ENCODE results near the gene ACVR1B. TPM values are rescaled to one million over a fixed set of nuclear protein-coding genes. Genes with fewer than 3 reads are reported as not detected.

Gene ACVR1B
- total and polyA plus RNA-seq, 4 donors, result 16.1 to 50.5 (median 37.8) TPM

- H3K27me3 ChIP-seq (ENCODE audit: control insufficient read depth, insufficient read depth, low read length), result no peaks in the 10 kb centered on the region
- no peaks in the 10 kb centered on the region for H3K9me3 ChIP-seq (ENCODE audit: control insufficient read depth, insufficient read depth, low read length)
- peaks cover 52% of the 10 kb centered on the region for H3K4me1 ChIP-seq (ENCODE audit: control insufficient read depth, insufficient read depth, low read length)
- WGBS (ENCODE audit: insufficient coverage), result no CpG with 5 or more reads among the region's 2 CpGs
- H3K27ac ChIP-seq (ENCODE audit: low read depth, low read length), result peak overlapping the region; percentile 83
- H3K4me3 ChIP-seq (ENCODE audit: low read depth, low read length), result no peak overlapping the region
- H3K36me3 ChIP-seq (ENCODE audit: control insufficient read depth, insufficient read depth, low read length), result no peaks in the 10 kb centered on the region
- DNase-seq (ENCODE audit: low read depth in 4 of 6, low spot score in 6 of 6), result no peak
Observed at GRCh38 chr12:52035926-52036325, 84.4 kb downstream of the ACVR1B start.

- Histone ChIP-seq H3K4me3 (ENCODE audit: low read depth, low read length) (peak overlapping the region; percentile 42), H3K27me3 (ENCODE audit: control insufficient read depth, insufficient read depth, low read length) (no peaks in the 10 kb centered on the region), H3K4me1 (ENCODE audit: control insufficient read depth, insufficient read depth, low read length) (peaks cover 57% of the 10 kb centered on the region), H3K36me3 (ENCODE audit: control insufficient read depth, insufficient read depth, low read length) (peaks cover 5% of the 10 kb centered on the region), H3K9me3 (ENCODE audit: control insufficient read depth, insufficient read depth, low read length) (no peaks in the 10 kb centered on the region), H3K27ac (ENCODE audit: low read depth, low read length) (peak overlapping the region; percentile 83)
- 9% methylated on average over 53 of the region's 53 CpGs for WGBS (ENCODE audit: insufficient coverage)
- peak in 2 of 6 donors; percentile 83 to 92 for DNase-seq (ENCODE audit: low read depth in 4 of 6, low spot score in 6 of 6)
Observed at GRCh38 chr12:52036587-52037171, 85.2 kb downstream of the ACVR1B start.

- Histone ChIP-seq H3K27ac (ENCODE audit: low read depth, low read length) (peak overlapping the region; percentile 57), H3K36me3 (ENCODE audit: control insufficient read depth, insufficient read depth, low read length) (peaks cover 12% of the 10 kb centered on the region), H3K4me1 (ENCODE audit: control insufficient read depth, insufficient read depth, low read length) (peaks cover 56% of the 10 kb centered on the region), H3K9me3 (ENCODE audit: control insufficient read depth, insufficient read depth, low read length) (no peaks in the 10 kb centered on the region), H3K27me3 (ENCODE audit: control insufficient read depth, insufficient read depth, low read length) (no peaks in the 10 kb centered on the region), H3K4me3 (ENCODE audit: low read depth, low read length) (peak overlapping the region; percentile 73)
- DNase-seq (ENCODE audit: low read depth in 4 of 6, low spot score in 6 of 6), result peak in 2 of 6 donors; percentile 61 to 66
- under 1% methylated on average over 59 of the region's 59 CpGs for WGBS (ENCODE audit: insufficient coverage)
Observed at GRCh38 chr12:52037248-52037861, 85.9 kb downstream of the ACVR1B start.

- peaks cover 57% of the 10 kb centered on the region for H3K4me1 ChIP-seq (ENCODE audit: control insufficient read depth, insufficient read depth, low read length)
- peaks cover 23% of the 10 kb centered on the region for H3K36me3 ChIP-seq (ENCODE audit: control insufficient read depth, insufficient read depth, low read length)
- 80% methylated on average over 6 of the region's 6 CpGs for WGBS (ENCODE audit: insufficient coverage)
- no peak for DNase-seq (ENCODE audit: low read depth in 4 of 6, low spot score in 6 of 6)
- H3K9me3 ChIP-seq (ENCODE audit: control insufficient read depth, insufficient read depth, low read length), result no peaks in the 10 kb centered on the region
- H3K4me3 ChIP-seq (ENCODE audit: low read depth, low read length), result no peak overlapping the region
- H3K27ac ChIP-seq (ENCODE audit: low read depth, low read length), result no peak overlapping the region
- H3K27me3 ChIP-seq (ENCODE audit: control insufficient read depth, insufficient read depth, low read length), result no peaks in the 10 kb centered on the region
Observed at GRCh38 chr12:52038447-52038846, 86.9 kb downstream of the ACVR1B start.

GRCh38 chr12:52041035-52041434, 89.5 kb downstream of the ACVR1B start:
- no CpG with 5 or more reads among the region's 3 CpGs for WGBS (ENCODE audit: insufficient coverage)
- peaks cover 65% of the 10 kb centered on the region for H3K4me1 ChIP-seq (ENCODE audit: control insufficient read depth, insufficient read depth, low read length)
- H3K9me3 ChIP-seq (ENCODE audit: control insufficient read depth, insufficient read depth, low read length), result no peaks in the 10 kb centered on the region
- H3K36me3 ChIP-seq (ENCODE audit: control insufficient read depth, insufficient read depth, low read length), result peaks cover 45% of the 10 kb centered on the region
- DNase-seq (ENCODE audit: low read depth in 4 of 6, low spot score in 6 of 6), result no peak
- H3K27ac ChIP-seq (ENCODE audit: low read depth, low read length), result no peak overlapping the region
- H3K27me3 ChIP-seq (ENCODE audit: control insufficient read depth, insufficient read depth, low read length), result no peaks in the 10 kb centered on the region
- H3K4me3 ChIP-seq (ENCODE audit: low read depth, low read length), result no peak overlapping the region

- Histone ChIP-seq H3K27me3 (ENCODE audit: control insufficient read depth, insufficient read depth, low read length) (no peaks in the 10 kb centered on the region), H3K4me1 (ENCODE audit: control insufficient read depth, insufficient read depth, low read length) (peaks cover 60% of the 10 kb centered on the region), H3K27ac (ENCODE audit: low read depth, low read length) (peak overlapping the region; percentile 52), H3K9me3 (ENCODE audit: control insufficient read depth, insufficient read depth, low read length) (no peaks in the 10 kb centered on the region), H3K4me3 (ENCODE audit: low read depth, low read length) (no peak overlapping the region), H3K36me3 (ENCODE audit: control insufficient read depth, insufficient read depth, low read length) (peaks cover 48% of the 10 kb centered on the region)
- WGBS (ENCODE audit: insufficient coverage), result 52% methylated on average over 5 of the region's 6 CpGs
- DNase-seq (ENCODE audit: low read depth in 4 of 6, low spot score in 6 of 6), result peak in 1 of 6 donors; percentile 70
Observed at GRCh38 chr12:52041695-52042123, 90.2 kb downstream of the ACVR1B start.

- DNase-seq (ENCODE audit: low read depth in 4 of 6, low spot score in 6 of 6), result no peak
- no peak overlapping the region for H3K4me3 ChIP-seq (ENCODE audit: low read depth, low read length)
- WGBS (ENCODE audit: insufficient coverage), result 71% methylated on average over 4 of the region's 8 CpGs
- H3K36me3 ChIP-seq (ENCODE audit: control insufficient read depth, insufficient read depth, low read length), result peaks cover 55% of the 10 kb centered on the region
- H3K4me1 ChIP-seq (ENCODE audit: control insufficient read depth, insufficient read depth, low read length), result peaks cover 52% of the 10 kb centered on the region
- no peaks in the 10 kb centered on the region for H3K9me3 ChIP-seq (ENCODE audit: control insufficient read depth, insufficient read depth, low read length)
- no peak overlapping the region for H3K27ac ChIP-seq (ENCODE audit: low read depth, low read length)
- no peaks in the 10 kb centered on the region for H3K27me3 ChIP-seq (ENCODE audit: control insufficient read depth, insufficient read depth, low read length)
Observed at GRCh38 chr12:52042706-52043385, 91.3 kb downstream of the ACVR1B start.

GRCh38 chr12:52043386-52044212, 92.1 kb downstream of the ACVR1B start:
- DNase-seq (ENCODE audit: low read depth in 4 of 6, low spot score in 6 of 6), result no peak
- no peaks in the 10 kb centered on the region for H3K27me3 ChIP-seq (ENCODE audit: control insufficient read depth, insufficient read depth, low read length)
- peaks cover 55% of the 10 kb centered on the region for H3K36me3 ChIP-seq (ENCODE audit: control insufficient read depth, insufficient read depth, low read length)
- H3K4me3 ChIP-seq (ENCODE audit: low read depth, low read length), result no peak overlapping the region
- no peaks in the 10 kb centered on the region for H3K9me3 ChIP-seq (ENCODE audit: control insufficient read depth, insufficient read depth, low read length)
- H3K4me1 ChIP-seq (ENCODE audit: control insufficient read depth, insufficient read depth, low read length), result peaks cover 45% of the 10 kb centered on the region
- WGBS (ENCODE audit: insufficient coverage), result 73% methylated on average over 16 of the region's 21 CpGs
- peak overlapping the region; percentile 15 for H3K27ac ChIP-seq (ENCODE audit: low read depth, low read length)

- WGBS (ENCODE audit: insufficient coverage), result 74% methylated on average over 12 of the region's 18 CpGs
- DNase-seq (ENCODE audit: low read depth in 4 of 6, low spot score in 6 of 6), result no peak
Observed at GRCh38 chr12:52044292-52044983, 92.9 kb downstream of the ACVR1B start.

More at GRCh38 chr12:52044292-52044983, 92.9 kb downstream of the ACVR1B start:
- Histone ChIP-seq H3K9me3 (ENCODE audit: control insufficient read depth, insufficient read depth, low read length) (no peaks in the 10 kb centered on the region), H3K27ac (ENCODE audit: low read depth, low read length) (peak overlapping the region; percentile 15), H3K36me3 (ENCODE audit: control insufficient read depth, insufficient read depth, low read length) (peaks cover 55% of the 10 kb centered on the region), H3K27me3 (ENCODE audit: control insufficient read depth, insufficient read depth, low read length) (no peaks in the 10 kb centered on the region), H3K4me3 (ENCODE audit: low read depth, low read length) (no peak overlapping the region), H3K4me1 (ENCODE audit: control insufficient read depth, insufficient read depth, low read length) (peaks cover 38% of the 10 kb centered on the region)
